Amygdala (tissue), 56 donors: ENCODE data around the gene MED13L.

Experiments
- DNase-seq, 56 donors: peaks; one replicate each; lab custom pipeline; 2025; lab: John Stamatoyannopoulos, UW

MED13L gene

DNA sequence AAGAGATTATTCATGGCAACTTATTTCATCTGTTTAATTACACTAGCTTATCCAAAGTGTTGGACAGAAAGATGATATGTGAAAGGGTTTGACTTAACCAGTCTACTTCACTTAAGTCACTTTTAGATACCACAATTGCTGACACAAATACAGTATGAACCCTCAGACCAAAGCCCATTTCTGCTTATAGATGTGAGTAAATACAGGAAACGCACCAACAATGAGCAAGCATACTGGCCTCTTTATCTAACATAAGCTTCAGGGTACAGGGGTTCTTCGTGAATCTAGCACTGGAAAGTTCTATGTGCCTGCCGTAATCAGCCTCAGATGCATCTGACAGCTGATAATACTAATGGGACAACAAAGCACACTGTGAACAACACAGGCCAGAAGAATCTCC, 209.6 kb downstream of the MED13L start:
- no peak for DNase-seq

DNA sequence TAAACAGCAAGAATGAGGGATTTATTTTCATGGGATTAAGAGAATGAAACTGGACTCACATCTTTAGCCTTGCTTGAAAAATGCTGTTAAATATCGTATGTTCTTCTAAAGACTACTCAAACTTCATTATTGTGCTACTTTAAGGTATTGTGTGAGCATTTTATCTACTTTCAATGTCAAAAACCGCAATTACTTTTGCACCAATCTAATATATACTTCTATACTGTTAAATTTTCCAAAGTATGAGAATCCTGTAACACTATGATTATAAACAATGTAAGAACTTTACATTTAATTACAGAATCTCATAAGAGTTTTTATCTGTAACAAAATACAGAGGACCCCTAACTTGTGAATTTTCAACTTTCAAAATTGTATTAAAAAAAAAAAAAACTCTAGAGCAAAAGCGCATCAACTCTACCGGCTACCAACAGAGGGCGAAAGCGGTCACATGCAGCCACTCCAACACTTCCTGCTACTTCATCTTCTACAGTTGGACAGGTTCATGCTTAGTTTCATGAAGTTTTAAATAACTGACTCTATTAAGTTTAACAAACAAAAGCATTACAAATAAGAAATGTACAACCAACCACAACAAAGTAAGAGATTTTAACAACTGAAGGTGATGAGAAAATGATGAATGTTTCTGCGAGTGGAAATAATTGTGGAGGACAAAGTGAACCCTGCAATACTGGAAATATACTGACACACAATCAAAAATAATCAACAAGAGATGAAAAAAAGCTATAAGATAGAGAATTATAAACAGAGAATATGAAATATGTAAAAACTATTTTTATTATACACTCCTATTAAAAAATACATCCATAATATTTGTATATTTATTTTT, 210.9 kb downstream of the MED13L start:
- DNase-seq: peak in 1 of 56 donors; percentile 19

DNA sequence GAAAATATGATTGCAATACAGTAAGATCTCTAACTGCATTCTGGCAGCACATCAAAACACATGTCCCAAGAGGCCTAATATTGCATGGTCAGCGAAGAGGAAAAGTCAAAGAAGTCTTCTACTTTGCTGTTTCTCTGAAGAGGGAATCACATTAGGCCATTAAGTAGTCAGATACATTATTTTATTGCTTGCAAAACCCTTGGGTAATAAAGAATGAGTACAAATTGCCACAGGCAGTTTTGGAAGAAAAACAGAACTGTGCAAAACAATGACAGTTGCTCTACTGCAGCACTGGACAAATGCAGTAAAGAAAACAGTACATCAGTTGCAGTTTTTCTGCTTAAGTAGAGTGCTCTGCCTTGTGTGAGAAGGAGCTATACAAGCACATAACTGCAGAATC, 211.9 kb downstream of the MED13L start:
- DNase-seq: no peak

DNA sequence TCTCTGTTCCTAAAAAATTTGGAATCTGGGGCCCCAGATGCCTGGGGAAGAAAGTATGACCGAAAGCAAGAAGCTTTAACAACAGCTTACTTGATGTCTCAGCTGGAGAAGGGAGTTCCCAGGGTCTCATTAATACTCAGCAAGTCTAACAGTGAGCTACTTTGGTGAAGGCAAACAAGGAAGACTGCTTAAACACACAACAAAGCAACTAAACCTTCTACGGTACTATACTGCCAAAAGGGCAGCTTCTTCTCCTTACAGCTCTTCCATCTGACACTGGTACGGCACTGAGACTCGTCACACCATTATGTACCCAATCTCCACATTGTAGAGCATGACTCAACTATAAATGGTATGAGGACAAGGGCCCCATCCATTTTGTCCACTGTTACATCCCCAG, 213.0 kb downstream of the MED13L start:
- DNase-seq: no peak

DNA sequence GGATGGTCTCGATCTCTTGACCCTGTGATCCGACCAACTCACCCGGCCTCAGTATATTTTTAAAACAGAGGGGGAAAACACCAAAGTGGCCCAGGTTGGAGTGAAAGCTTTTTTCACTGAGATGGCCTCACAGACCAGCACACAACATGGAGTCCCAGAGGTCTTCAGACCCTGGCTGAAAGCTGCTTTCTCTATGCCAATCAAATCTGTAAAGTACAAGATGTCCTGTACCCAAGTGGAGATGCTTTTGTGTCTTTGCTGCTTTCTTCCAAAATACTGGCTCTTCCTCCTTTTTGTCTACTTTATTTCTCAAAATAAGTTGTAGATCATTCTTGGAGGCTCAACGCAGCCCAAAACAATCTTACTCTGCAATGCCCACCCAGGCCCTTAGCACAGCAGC, 214.8 kb downstream of the MED13L start:
- DNase-seq: no peak

DNA sequence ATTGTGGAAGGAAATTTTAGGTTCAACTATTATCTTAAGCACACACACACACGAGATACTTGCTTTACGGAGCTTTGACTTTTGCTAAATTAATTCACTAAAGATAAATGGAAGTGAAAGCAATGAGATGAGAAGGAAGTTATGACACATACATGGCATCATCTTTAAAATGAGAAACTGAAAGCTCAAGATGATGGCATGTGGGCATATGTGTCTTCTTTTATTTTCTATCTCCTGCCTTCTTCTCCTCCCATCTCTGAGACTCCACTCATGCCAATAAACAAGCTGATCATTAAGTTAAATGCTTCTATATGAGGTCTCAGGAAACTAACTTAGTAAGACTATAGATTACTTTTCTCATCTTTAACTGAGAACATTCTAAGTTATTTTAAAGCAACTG, 216.7 kb downstream of the MED13L start:
- DNase-seq: no peak

DNA sequence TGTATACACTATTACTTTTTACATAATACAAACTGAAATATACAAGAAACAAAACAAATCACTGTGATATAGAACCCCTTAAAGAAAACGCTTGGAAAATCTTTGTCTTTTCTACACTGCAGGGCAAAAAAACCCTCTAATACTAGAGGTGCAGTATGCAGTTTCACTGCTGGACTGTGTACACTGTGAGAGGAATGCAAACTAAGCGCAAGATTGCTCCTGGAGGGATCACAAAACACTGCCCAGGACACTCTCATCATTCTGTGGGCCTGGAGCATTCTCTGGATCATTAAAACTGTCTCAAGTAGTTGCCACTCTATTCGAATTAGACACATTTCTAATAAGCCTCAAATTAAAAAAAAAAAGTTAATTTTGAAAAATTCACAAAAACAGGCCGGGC, 217.6 kb downstream of the MED13L start:
- no peak for DNase-seq

DNA sequence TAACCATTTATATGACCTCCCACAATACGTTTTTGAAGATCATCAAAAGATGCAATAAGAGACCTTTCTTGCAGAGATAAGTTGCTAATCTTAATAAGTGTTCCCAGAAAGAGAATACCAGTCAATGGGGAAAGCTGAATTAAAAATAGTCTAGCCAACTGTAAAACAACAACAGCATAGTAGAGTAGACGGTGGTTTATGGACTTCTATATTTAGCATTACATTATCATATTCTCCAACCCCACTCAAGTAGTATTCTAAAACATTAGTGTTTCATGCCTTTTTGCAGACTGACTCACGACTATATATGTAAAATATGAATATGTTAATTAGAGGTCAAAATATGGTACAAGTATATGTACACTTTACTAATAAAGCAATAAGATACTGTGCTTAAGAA, 218.9 kb downstream of the MED13L start:
- DNase-seq: no peak

DNA sequence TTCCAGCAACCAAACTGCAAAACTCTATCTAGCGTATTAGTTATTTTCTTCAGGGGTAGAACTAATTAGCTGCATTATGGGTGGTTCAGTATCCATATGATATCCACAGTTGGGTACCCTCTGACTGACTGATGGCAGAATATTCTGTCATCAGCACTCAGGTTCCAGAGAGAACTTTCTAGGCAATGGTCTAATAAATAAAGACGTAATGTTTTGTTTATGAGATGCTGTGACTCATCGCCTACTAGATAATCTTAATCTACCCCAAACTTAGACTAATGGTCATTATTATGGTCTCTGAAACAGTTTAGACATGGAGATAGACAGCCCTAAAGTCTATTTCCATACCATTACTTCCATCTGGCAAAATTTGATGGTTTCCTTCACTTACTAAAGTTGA, 220.1 kb downstream of the MED13L start:
- DNase-seq: no peak

DNA sequence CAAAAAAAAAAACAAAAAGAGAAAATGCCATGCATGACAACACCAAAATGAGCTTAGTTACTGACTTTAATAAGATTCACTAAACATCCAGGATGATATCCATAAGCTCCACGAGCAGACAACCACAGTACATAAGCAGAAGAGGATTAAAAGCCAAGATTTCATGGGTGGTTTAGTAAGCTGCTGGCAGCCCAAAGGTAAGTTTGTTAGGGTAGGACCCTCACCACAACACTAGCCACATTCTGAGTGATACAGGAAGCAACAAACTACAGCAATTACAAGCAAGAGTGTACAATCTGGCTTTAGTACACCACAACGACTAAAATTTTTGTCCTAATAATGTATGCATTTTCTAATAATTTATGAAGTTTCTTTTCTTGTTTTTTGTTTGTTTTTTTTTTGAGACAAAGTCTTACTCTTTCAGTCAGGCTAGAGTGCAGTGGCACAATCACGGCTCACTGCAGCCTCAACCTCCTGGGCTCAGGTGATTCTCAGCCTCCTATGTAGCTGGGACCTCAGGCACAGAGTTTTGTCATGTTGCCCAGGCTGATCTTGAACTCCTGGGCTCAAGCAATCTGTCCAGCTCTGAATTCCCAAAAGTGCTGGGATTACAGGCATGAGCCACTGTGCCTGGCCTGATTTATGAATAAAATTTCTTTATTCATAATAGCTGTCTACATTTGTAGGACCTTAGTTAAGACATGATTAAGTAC, 221.4 kb downstream of the MED13L start:
- no peak for DNase-seq

DNA sequence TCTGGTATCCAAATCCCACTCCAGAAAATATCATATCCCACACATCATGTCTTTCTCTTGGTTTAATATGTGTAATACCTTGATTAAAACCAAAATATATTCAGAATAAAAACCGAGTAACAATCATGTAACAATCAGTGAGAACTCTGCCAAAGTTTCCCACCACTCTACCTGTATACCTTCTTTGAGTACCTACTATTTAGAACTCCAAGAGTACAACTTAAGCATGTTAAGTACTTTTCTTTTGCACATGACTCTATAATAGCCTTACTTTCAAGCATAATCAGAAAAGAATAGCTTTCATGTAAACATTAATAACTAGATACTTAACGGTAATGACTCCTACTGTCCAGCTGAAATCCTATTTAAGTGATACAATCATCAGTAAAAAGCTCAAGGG, 223.2 kb downstream of the MED13L start:
- no peak for DNase-seq

DNA sequence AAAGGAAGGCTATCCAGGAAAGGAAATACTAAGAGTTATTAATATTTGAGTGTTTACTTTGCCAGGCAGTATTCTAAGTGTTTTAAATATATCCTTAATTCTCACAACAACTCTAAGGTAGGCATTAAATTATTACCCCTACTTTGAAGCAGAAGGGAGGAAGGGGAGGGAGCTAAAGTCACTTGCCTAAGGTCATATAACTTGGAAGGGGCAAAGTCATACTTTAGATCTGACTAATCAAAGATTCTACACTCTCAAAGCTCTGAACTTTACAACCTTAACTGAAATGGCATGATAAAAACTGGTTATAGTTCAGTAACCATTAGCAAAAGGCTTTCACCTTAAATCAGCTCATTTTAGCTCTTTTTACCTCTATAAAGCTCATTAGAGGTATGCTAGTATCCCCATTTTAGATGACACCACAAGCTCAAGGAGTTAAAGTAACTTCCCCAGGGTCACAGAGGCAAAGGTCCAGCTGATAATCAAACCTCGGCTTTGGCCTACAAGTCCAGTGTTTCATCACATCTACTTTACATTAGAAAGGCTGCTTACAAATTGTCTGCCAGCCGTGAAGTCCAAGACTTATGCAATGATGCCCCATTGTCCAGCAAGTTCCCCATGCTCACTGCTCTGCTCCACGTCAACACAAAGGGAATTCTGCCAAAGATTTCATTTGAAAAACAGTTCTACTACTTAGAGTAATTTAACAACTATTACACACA, 223.9 kb downstream of the MED13L start:
- DNase-seq: peak in 16 of 56 donors; percentile 2 to 58 (median 31)

DNA sequence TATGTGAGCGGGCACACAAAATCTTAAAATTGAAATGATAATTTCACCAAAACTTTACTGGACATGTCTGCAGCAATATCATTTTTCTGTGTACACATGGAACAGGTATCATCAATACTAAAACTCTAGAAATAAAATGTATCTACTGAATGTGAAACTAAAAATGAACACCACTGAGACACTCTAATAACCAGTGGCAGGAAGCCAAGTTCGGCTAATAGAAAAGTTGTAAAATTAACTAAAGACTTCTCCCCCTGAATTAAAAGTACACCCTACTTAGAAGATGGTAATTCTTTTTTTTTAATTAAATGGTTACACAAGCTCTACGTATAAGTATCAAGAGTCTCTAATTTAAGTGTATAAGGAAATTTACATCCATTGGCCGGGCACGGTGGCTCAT, 227.2 kb downstream of the MED13L start:
- DNase-seq: no peak

DNA sequence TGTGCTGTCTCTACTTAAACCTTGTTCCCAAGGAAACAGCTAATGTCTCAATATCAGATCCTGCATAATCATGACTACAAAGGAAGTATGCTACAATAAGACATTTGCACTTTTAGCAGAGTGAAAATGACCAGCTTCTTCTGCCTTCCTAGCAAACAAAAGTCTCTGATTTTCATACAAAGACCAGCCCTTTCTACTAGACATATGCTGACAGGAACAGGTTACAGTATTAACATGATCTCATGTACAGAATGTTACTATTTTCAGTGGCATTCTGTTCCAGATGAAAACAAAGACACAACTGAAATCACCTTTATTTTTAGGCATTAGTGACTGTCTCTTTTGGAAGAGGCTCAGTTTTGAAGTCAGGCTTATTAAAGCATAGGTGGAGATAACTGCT, 228.6 kb downstream of the MED13L start:
- no peak for DNase-seq

DNA sequence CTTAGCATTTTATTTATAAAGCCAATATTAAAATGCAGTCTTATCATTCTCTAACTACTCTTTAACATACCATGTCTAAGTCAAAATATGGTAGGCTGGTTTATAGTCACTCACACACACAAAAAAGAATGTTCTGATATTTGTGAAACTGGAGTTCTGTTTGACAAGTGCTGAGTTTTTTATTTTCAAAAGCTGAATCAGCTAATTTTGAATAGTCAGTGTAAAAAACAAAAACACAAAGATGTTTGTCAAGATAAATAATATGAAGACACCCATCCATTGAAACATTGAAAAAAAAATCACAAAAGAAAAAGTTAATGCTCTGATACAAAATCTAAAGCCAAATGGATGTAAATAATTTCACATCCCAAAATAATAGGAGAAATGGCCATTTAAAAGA, 231.5 kb downstream of the MED13L start:
- no peak for DNase-seq

DNA sequence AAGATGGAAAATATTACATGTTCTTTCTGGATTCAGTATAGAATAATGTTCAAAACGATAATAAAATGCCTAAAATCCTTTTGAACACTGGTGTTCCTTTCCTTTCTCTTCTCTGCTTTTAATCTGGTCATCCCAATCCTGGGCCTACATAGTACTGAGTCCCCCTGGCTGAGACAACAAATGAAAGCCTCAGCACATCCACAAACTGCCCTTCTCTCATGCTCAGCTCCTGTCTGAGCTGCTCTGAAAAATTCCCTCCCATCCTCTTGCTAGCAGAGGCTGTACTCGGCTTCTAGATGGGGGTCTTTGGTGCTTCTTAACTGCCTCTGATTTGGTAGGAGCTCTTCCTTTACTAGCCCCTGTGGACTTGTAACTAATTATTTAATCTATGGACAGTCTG, 232.3 kb downstream of the MED13L start:
- no peak for DNase-seq

DNA sequence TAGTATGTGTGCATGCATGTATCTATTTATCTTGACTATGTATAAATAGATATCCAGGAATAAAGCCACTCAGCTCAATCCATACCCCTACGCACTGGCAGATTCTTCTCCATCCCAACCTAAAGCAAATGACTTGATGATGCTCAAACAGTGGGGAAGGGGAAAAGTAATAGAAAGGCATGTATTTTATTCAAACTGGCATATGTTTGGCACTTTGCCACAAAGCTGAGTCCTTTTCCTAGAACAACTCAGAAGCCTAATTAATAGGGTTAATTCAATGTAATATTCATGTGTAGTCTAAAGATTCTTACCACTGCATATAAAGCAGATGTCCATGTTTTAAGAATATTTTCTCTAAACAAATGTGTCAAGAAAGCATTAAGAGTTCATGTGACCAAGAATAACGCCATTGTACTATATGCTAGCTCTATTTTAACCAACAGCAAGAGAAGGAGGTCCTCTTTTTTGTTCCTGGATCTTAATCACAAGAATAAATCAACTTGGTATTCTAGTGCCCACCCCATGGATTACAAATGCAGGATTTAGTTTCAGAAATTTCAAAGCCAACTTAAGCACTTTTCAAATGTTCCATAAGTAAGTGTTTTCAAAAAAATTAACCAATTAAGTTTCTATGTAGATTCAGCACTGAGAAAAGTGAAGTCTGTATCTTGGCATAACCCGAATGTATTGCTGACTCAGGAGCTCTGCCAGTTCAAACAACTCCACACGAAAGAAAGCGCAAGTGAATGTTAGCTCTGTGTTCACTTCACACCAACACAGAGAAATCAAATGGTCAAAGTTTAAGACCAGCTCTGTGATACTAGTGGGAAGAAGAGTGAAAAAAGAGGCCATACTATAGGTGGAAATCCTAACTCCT, 233.6 kb downstream of the MED13L start:
- DNase-seq: no peak

DNA sequence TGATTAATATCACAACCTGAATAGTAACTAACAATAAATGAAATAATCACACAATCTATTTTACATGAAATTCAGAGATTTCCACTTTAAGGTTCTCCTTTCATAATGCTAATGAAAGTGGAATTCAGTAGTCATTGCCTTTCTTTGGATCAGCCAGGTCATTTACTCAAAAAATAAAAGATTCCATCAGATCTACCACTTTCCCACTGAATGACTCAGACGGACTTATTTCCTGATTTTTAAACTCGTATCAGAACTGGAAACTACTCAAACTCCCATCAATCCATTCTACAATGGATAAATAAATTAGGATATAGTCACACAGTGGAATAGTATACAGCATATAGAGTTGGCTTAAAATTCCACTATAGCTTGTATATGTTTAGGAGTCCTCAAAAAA, 237.1 kb downstream of the MED13L start:
- DNase-seq: no peak

DNA sequence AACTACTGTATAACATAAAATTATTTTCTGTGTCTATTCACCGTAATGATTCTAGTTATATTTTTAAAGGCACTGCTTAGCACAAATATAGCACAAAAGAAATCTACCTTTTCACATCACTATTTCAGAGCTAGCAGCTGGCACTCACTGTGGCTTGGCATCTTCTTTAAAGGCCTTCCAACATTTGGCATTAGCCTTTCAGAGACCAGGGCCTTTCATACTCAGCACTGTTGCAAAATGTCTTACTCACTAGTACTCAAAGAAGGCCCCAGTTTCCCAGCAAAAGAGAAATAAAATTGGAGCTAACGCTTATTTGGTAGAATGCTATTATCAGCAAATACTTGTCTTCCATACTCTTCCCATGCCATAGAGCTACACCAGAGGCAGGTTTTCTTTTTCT, 238.4 kb downstream of the MED13L start:
- peak in 7 of 56 donors; percentile 6 to 28 (median 9) for DNase-seq
